Common myeloid progenitor, CD34-positive (primary cell): ENCODE results near the gene STRAP.
"Not testable (repeated sequence)": the region's sequence is repeated elsewhere in the genome, so short reads cannot be mapped to it uniquely, and the experiment has no call there.

ENCODE experiments used
- CTCF ChIA-PET: fragments of 350-600 bp; sonication (Branson Sonifier 250); formaldehyde crosslinking; loops from one replicate; lab custom pipeline; 2021; ENCODE audit warnings: antibody characterized with exemption; lab: Charles Lee
- POLR2A ChIA-PET: fragments of 350-600 bp; sonication (Branson Sonifier 250); formaldehyde crosslinking; loops from one replicate; lab custom pipeline; 2021; ENCODE audit warnings: antibody characterized with exemption; lab: Charles Lee
- DNase-seq, 3 donors: peaks; one replicate each; pipeline versions ENCODE4 v3.0.0 to v3.0.0-alpha.2; 2013
- H3K27ac ChIP-seq, 2 experiments: 1 replicate in 1 of 2; 2 replicates in 1 of 2; pipeline ENCODE4 v1.7.0; 2013; ENCODE audit warnings: inconsistent platforms in 2 of 2, low read length in 2 of 2, mild to moderate bottlenecking in 2 of 2, low read depth in 1 of 2, moderate library complexity in 1 of 2; ENCODE audit not compliant: severe bottlenecking in 2 of 2, insufficient read depth in 1 of 2, poor library complexity in 1 of 2
- H3K27me3 ChIP-seq, 5 experiments: replicated peaks in 2 of 5; 1 replicate in 3 of 5; 2 replicates in 2 of 5; pipeline versions ENCODE4 v1.6.1 to v1.7.0; 2013; ENCODE audit warnings: low read length in 4 of 5, mild to moderate bottlenecking in 2 of 5, moderate library complexity in 2 of 5, inconsistent platforms in 1 of 5; ENCODE audit not compliant: insufficient read depth in 5 of 5, control insufficient read depth in 4 of 5
- H3K36me3 ChIP-seq, 4 experiments: 1 replicate in 2 of 4; 2 replicates in 2 of 4; pipeline versions ENCODE4 v1.6.1 to v1.7.0; 2013; ENCODE audit warnings: low read length in 3 of 4, control low read depth in 1 of 4, mild to moderate bottlenecking in 1 of 4; ENCODE audit not compliant: control insufficient read depth in 4 of 4, insufficient read depth in 4 of 4
- H3K4me1 ChIP-seq, 4 experiments: 1 replicate in 3 of 4; 2 replicates in 1 of 4; pipeline versions ENCODE4 v1.6.1 to v1.7.1; 2013; ENCODE audit warnings: low read length in 3 of 4, mild to moderate bottlenecking in 3 of 4, control low read depth in 1 of 4, inconsistent platforms in 1 of 4, moderate library complexity in 1 of 4; ENCODE audit not compliant: control insufficient read depth in 4 of 4, insufficient read depth in 4 of 4; ENCODE audit errors: control extremely low read depth in 1 of 4
- H3K4me3 ChIP-seq, 7 experiments: 1 replicate in 4 of 7; 2 replicates in 3 of 7; pipeline versions ENCODE4 v1.5.1 to v1.7.0; 2013; ENCODE audit warnings: mild to moderate bottlenecking in 7 of 7, low read length in 6 of 7, moderate library complexity in 6 of 7, inconsistent platforms in 2 of 7, low read depth in 2 of 7, control low read depth in 1 of 7; ENCODE audit not compliant: insufficient read depth in 4 of 7, control insufficient read depth in 1 of 7; ENCODE audit errors: extremely low read depth in 1 of 7
- H3K9me3 ChIP-seq, 5 experiments: 1 replicate in 4 of 5; 2 replicates in 1 of 5; pipeline versions ENCODE4 v1.6.1 to v1.7.1; 2013; ENCODE audit warnings: low read length in 4 of 5, mild to moderate bottlenecking in 2 of 5, inconsistent platforms in 1 of 5, low read depth in 1 of 5, moderate library complexity in 1 of 5; ENCODE audit not compliant: control insufficient read depth in 4 of 5, insufficient read depth in 2 of 5; ENCODE audit errors: control extremely low read depth in 1 of 5
- WGBS: methylation state at CpG from one replicate; pipeline ENCODE4 v1.1.5; 2013; ENCODE audit not compliant: insufficient coverage; 5-methylcytosine and 5-hydroxymethylcytosine counted together

Gene STRAP

GRCh38 chr12:15911931-15912330 is 29.7 kb downstream of the STRAP start:
- CTCF ChIA-PET, result interaction anchor here (1.1 to 2.9 kb wide), 2 partner anchors 14 to 54 kb away, joined by 3 to 9 read pairs; no protein-coding TSS in a partner anchor
- H3K9me3 ChIP-seq, DNase-seq, H3K27me3 ChIP-seq, POLR2A ChIA-PET, H3K36me3 ChIP-seq: not testable (repeated sequence)
- H3K4me1 ChIP-seq, result peaks cover 0 to 20% (median 9%) of the 10 kb centered on the region in 4 experiments
- WGBS, result no CpG with 5 or more reads among the region's 5 CpGs
- peak overlapping the region in 6 of 7 experiments; percentile 83 to 95 (median 84) for H3K4me3 ChIP-seq
- H3K27ac ChIP-seq, result peak overlapping the region in 1 of 2 experiments; percentile 88

GRCh38 chr12:15914131-15914530 is 31.9 kb downstream of the STRAP start:
- not testable (repeated sequence) for DNase-seq, H3K9me3 ChIP-seq, H3K27ac ChIP-seq, H3K27me3 ChIP-seq, H3K4me3 ChIP-seq
- peaks cover 0 to 12% (median 0%) of the 10 kb centered on the region in 4 experiments for H3K36me3 ChIP-seq
- ChIA-PET CTCF (interaction anchor here (0.6 kb wide), 1 partner anchor 13 kb away, joined by 3 read pairs; no protein-coding TSS in a partner anchor), POLR2A (interaction anchor here (0.6 kb wide), 1 partner anchor 21 kb away, joined by 4 read pairs; no protein-coding TSS in a partner anchor)
- 100% methylated on average over 3 of the region's 5 CpGs for WGBS
- peaks cover 0 to 20% (median 9%) of the 10 kb centered on the region in 4 experiments for H3K4me1 ChIP-seq

- DNase-seq, result no peak
- peaks cover 0 to 2% (median 0%) of the 10 kb centered on the region in 5 experiments for H3K9me3 ChIP-seq
- peaks cover 0 to 12% (median under 1%) of the 10 kb centered on the region in 4 experiments for H3K36me3 ChIP-seq
- H3K4me3 ChIP-seq, result no peak overlapping the region
- ChIA-PET CTCF (no interaction called here), POLR2A (no interaction called here)
- H3K27me3 ChIP-seq, result no peaks in the 10 kb centered on the region
- H3K27ac ChIP-seq, result no peak overlapping the region
- whole genome bisulfite sequencing, result 97% methylated on average over 6 of the region's 7 CpGs
- H3K4me1 ChIP-seq, result no peaks in the 10 kb centered on the region
These were observed 35.9 kb downstream of the STRAP start for GRCh38 chr12:15918066-15918465.

GRCh38 chr12:15919418-15919817 is 37.2 kb downstream of the STRAP start:
- ChIA-PET CTCF (no interaction called here), POLR2A (no interaction called here)
- Histone ChIP-seq H3K27me3 (no peaks in the 10 kb centered on the region), H3K27ac (no peak overlapping the region), H3K4me3 (no peak overlapping the region), H3K36me3 (peaks cover 0 to 12% (median under 1%) of the 10 kb centered on the region in 4 experiments), H3K9me3 (peaks cover 0 to 2% (median 0%) of the 10 kb centered on the region in 5 experiments), H3K4me1 (no peaks in the 10 kb centered on the region)
- WGBS, result 100% methylated on average over 2 of the region's 2 CpGs
- no peak for DNase-seq

- no peaks in the 10 kb centered on the region for H3K4me1 ChIP-seq
- no peak overlapping the region for H3K27ac ChIP-seq
- H3K36me3 ChIP-seq, result peaks cover 0 to 8% (median 3%) of the 10 kb centered on the region in 4 experiments
- POLR2A ChIA-PET, result interaction anchor here (0.7 kb wide), 1 partner anchor 25 kb away, joined by 3 read pairs; no protein-coding TSS in a partner anchor
- no CpG with 5 or more reads among the region's 1 CpG for WGBS
- CTCF ChIA-PET, result no interaction called here
- peaks cover 0 to 2% (median 0%) of the 10 kb centered on the region in 5 experiments for H3K9me3 ChIP-seq
- no peak for DNase-seq
- no peak overlapping the region for H3K4me3 ChIP-seq
- H3K27me3 ChIP-seq, result no peaks in the 10 kb centered on the region
These were observed 42.8 kb downstream of the STRAP start for GRCh38 chr12:15924956-15925355.

- CTCF ChIA-PET, result interaction anchor here (1.0 kb wide), 1 partner anchor 89 kb away, joined by 3 read pairs; no protein-coding TSS in a partner anchor
- Histone ChIP-seq H3K4me3 (no peak overlapping the region), H3K9me3 (no peaks in the 10 kb centered on the region), H3K27me3 (no peaks in the 10 kb centered on the region), H3K27ac (no peak overlapping the region), H3K36me3 (peaks cover 0 to 8% (median 2%) of the 10 kb centered on the region in 4 experiments), H3K4me1 (no peaks in the 10 kb centered on the region)
- no peak for DNase-seq
- POLR2A ChIA-PET, result no interaction called here
- WGBS, result 94% methylated on average over 2 of the region's 2 CpGs
These were observed 46.2 kb downstream of the STRAP start for GRCh38 chr12:15928346-15928745.

- Histone ChIP-seq H3K4me1 (no peaks in the 10 kb centered on the region), H3K9me3 (no peaks in the 10 kb centered on the region), H3K27ac (no peak overlapping the region), H3K27me3 (no peaks in the 10 kb centered on the region), H3K4me3 (no peak overlapping the region), H3K36me3 (peaks cover 0 to 8% (median 2%) of the 10 kb centered on the region in 4 experiments)
- POLR2A ChIA-PET, result no interaction called here
- CTCF ChIA-PET, result interaction anchor here (1.0 kb wide), 1 partner anchor 88 kb away, joined by 3 read pairs; no protein-coding TSS in a partner anchor
- 93% methylated on average over 10 of the region's 10 CpGs for WGBS
- no peak for DNase-seq
These were observed 46.8 kb downstream of the STRAP start for GRCh38 chr12:15928870-15929571.
